ENCODE data around the gene ITSN1.

GRCh38 chr21:33670076-33670978 is 28.0 kb downstream of the ITSN1 start:
- TF ChIP-seq CTCF (IDR thresholded peaks at IDR 0.05) (no peak), POLR2AphosphoS5 (IDR thresholded peaks at IDR 0.05) (no peak), POLR2A (IDR thresholded peaks at IDR 0.05) (no peak)
